Esophagus squamous epithelium (tissue), 4 donors: ENCODE results near the gene MAP7D1.

Experiments
- POLR2A ChIP-seq, 4 donors: fragments of 450-650 bp; IDR thresholded peaks; one replicate each; pipeline ENCODE4 v1.6.1; 2017; ENCODE audit warnings: antibody characterized with exemption in 4 of 4, mild to moderate bottlenecking in 4 of 4, moderate library complexity in 3 of 4
- TF ChIP-seq, protein P1 (sequence below), 6 experiments: fragments of 450-650 bp in 4 of 6; fragments of 200-600 bp in 2 of 6; sonication (generic) in 2 of 6; IDR thresholded peaks; one replicate each; pipeline ENCODE4 v1.5.1; 2016 to 2019; ENCODE audit warnings: antibody characterized with exemption in 6 of 6, mild to moderate bottlenecking in 4 of 6, moderate library complexity in 4 of 6

- TF ChIP-seq, protein P1, sequence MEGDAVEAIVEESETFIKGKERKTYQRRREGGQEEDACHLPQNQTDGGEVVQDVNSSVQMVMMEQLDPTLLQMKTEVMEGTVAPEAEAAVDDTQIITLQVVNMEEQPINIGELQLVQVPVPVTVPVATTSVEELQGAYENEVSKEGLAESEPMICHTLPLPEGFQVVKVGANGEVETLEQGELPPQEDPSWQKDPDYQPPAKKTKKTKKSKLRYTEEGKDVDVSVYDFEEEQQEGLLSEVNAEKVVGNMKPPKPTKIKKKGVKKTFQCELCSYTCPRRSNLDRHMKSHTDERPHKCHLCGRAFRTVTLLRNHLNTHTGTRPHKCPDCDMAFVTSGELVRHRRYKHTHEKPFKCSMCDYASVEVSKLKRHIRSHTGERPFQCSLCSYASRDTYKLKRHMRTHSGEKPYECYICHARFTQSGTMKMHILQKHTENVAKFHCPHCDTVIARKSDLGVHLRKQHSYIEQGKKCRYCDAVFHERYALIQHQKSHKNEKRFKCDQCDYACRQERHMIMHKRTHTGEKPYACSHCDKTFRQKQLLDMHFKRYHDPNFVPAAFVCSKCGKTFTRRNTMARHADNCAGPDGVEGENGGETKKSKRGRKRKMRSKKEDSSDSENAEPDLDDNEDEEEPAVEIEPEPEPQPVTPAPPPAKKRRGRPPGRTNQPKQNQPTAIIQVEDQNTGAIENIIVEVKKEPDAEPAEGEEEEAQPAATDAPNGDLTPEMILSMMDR (IDR thresholded peaks at IDR 0.05): no peak
- TF ChIP-seq POLR2A (IDR thresholded peaks at IDR 0.05): no peak
These were observed 41.6 kb upstream of the MAP7D1 start for GRCh38 chr1:36114371-36114770.
